NCI-H2227 treated with DMSO at 0.1 percent for 48 hours (cell line): Measurements from ENCODE around the gene TAF7.
A peak's percentile ranks its signal among the peaks of the same experiment; 100 is the strongest.
"Not testable (repeated sequence)": the region's sequence is repeated elsewhere in the genome, so short reads cannot be mapped to it uniquely, and the experiment has no call there.

Source experiments
- DNase-seq: peaks from one replicate; lab custom pipeline; 2025; lab: John Stamatoyannopoulos, UW

TAF7 gene

DNA sequence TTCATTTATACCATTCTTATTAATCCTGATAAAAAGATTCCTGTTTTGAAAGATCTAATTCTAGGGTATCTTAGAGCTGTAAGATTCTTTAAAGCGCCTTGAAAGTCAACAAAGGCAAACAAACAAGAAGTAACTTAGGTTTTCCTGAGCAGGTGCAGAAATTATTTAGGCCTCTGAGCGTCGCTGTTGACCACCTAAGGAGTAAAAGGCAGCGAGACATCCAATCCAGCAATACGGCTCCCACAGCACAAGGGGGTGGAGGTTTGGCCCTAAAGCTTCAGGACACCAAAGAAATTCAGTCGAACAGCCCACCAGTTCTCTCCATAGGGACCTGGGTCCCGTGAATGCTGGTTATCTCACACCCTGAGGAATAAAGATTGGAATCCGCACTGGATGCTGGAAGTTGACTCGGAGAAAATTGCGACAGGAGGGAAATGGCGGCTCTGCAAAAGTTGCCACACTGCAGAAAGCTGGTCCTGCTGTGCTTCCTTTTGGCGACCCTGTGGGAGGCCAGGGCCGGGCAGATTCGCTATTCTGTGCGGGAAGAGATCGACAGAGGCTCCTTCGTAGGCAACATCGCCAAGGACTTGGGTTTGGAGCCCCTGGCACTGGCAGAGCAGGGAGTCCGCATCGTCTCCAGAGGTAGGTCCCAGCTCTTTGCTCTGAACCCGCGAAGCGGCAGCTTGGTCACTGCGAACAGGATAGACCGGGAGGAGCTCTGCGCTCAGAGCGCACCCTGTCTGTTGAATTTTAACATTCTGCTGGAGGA is 18.1 kb upstream of the TAF7 start, which contains the start of gene PCDHGA2:
Gene PCDHGA2 (plus strand): TSS at position 223 of the 769 bp plus-strand sequence.
- peak; percentile 3 for DNase-seq

DNA sequence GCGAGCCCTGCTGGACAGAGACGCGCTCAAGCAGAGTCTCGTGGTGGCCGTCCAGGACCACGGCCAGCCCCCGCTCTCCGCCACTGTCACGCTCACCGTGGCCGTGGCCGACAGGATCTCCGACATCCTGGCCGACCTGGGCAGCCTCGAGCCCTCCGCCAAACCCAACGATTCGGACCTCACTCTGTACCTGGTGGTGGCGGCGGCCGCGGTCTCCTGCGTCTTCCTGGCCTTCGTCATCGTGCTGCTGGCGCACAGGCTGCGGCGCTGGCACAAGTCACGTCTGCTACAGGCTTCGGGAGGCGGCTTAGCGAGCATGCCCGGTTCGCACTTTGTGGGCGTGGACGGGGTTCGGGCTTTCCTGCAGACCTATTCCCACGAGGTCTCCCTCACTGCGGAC is 12.0 kb upstream of the TAF7 start:
- DNase-seq, result not testable (repeated sequence)

DNA sequence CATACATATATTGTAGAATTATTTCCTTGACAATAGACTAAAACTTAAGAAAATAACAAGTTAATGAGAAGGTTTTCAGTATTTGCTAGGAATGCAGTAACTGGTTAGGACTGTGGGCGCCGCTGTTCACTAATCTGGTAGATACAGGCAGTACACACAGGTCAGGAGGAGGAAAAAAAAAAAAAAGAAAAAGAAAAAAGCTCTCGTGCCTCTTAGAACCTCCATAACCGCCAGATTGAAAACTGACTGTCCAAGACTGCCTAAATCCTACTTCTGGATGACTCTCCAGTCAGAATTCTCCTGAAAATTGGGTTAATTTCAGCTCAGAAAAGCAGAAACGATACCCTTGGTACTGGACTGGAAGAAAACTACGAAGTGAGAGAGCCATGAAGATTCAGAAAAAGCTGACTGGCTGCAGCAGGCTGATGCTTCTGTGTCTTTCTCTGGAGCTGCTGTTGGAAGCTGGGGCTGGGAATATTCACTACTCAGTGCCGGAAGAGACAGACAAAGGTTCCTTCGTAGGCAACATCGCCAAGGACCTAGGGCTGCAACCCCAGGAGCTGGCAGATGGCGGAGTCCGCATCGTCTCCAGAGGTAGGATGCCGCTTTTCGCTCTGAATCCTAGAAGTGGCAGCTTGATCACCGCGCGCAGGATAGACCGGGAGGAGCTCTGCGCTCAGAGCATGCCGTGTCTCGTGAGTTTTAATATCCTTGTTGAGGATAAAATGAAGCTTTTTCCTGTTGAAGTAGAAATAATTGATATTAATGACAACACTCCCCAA is 9.9 kb upstream of the TAF7 start, which contains the start of gene PCDHGA1:
Gene PCDHGA1 (plus strand): TSS at position 216 of the 782 bp plus-strand sequence.
- no peak for DNase-seq

DNA sequence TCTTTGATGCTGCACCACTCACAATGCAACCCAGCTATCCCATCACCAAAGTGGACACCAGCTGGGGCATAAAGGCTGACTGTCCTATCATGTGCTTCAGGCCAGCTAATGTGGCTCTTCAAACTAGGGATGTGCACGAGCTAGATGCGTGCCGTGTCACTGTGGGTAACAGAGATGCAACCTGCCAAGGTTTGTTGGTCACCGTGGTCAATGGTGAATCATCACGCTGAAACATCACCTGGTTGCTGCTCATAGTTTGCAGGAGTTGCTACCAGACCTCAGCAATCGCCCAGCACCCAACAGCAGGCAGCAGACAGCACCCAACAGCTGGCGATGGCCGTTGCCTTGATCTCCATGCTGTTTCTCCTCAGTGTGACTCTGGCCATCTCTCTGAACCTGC is 7.6 kb upstream of the TAF7 start:
- DNase-seq, result no peak

DNA sequence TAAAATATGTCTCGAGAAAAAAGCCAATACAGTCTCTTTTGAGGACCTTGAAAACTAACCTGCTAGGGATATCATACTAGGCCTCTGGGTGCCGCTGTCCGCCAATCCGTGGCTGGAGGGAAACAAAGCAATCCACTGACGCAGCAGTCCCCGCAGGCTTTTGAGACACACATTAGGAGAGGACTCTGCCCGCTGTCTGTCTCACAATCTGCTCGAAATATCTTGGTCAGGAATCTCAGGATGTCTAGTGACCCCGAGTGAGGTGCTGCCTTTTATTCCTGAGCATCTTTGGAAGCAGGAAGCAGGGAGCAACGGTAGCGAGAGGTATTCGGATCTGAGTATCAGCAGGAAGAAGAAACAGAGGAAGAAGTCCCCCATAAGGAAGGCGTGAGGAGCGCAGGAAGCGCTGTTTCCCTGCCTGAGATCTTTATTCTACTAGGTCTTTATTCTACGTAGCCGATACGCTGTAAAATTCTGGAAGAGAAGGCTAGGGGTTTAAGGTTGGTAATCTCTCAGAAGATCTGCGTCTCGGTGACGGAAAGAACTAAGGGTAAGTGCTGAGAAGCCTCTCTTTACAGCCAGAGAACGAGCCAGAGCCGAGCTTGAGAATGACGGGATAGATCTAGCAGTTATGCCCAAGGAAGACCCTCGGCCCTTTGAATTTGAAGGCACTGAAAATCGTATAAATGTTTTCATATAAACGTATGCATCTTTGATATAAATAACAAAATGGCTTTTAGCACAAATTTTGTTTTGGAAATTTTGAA is 5.7 kb upstream of the TAF7 start:
- peak; percentile 28 for DNase-seq

DNA sequence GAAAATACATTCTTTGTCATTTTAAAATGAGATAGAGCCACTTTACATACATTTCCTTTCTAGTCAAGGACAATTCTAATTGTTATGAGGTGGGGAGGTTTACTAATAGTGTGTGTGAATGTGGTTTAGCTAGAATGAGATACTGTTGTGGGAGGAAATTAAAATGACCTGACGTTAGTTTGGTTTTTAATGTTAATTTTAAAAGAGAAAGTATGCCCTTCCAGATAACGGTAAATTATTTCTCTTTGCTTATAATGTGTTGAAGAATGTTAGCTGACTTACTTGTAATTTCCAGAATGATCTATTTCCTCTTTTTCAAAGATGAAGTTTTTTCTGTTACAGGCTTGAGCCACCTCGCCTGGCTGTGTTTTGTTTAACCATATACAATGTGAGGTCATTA is 1.7 kb upstream of the TAF7 start:
- no peak for DNase-seq

DNA sequence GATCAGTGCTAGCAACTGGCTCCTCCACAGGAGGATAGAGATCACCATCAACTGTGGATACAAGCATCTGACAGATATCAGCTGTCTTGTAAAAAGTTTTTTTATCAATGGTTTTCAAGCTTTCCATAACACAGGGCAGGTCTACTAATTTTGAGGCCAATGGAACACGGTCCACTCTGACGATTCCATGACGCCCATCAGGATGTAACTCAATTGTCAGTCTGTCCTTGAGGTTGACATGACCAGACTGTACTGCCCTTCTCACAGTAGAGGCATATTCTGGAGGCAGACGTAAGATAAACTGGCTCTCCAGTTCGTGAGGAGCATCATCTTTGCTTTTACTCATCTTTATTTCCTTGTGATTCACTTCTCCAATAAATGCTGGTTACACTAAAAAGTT is 885 bp downstream of the TAF7 start:
- DNase-seq, result no peak

DNA sequence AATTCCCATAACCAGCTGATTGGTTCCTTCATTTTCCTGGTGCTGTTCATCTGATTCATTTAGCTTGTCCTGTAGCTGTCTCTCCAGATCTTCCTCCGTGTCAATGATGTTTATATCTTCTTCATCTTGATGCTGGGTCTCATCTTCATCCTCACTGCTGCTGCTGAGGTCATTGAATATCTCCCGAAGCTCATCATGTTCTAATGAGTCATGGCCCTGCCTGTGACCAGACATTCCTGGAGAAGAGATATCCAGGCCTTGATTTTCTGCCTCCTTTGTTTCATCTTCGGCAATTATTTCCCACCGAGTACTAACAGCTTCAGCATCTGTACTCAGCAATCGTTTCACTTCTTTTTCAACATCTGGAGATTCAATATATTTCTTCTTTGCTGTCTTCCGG is 1.4 kb downstream of the TAF7 start:
- DNase-seq, result no peak

DNA sequence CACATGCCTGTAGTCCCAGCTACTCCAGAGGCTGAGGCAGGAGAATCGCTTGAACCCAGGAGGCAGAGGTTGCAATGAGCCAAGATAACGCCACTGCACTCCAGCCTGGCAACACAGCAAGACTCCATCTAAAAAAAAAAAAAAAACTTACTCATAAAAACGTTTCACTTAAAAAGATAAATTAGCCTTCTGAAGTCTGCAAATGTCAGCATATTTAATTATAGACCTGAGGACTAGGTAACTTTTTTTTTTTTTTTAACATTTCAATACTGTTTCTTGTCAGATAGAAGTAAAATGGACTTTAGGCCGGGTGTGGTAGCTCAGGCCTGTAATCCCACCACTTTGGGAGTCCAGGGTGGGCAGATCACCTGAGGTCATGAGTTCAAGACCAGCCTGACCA is 3.6 kb downstream of the TAF7 start:
- DNase-seq, result not testable (repeated sequence)

DNA sequence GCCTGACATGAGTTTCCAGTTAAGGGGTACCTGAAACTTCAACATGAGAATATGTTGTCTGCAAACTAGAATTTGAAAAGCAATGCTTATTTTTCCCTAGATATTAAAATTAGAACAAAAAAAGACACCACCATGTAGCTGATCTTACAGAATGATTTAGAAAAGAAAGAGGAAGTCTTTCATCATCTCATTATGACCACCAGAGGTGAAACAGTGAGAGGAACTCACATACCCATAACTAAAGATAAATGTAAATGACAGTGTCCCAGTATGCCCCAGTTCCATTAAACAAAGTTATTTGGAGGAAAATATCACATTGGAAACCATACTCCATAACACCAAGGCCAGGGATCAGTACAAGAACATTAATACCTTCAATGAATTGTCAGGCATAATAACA is 6.9 kb downstream of the TAF7 start:
- DNase-seq, result no peak

DNA sequence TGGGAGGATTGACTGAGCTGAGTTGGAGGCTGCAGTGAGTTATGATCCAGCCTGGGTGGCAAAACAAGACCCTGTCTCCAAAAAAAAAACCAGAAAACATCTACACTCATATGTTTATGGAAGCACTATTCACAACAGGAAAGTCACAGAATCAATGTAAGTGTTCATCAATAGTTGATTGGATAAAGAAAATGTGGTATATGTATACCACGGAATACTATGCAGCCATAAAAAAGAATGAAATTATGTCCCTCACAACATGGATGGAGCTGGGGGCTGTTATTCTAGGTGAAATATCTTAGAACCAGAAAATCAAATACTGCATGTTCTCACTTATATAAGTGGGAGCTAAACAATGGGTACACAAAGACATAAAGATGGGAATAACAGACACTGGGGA is 14.0 kb downstream of the TAF7 start:
- no peak for DNase-seq

DNA sequence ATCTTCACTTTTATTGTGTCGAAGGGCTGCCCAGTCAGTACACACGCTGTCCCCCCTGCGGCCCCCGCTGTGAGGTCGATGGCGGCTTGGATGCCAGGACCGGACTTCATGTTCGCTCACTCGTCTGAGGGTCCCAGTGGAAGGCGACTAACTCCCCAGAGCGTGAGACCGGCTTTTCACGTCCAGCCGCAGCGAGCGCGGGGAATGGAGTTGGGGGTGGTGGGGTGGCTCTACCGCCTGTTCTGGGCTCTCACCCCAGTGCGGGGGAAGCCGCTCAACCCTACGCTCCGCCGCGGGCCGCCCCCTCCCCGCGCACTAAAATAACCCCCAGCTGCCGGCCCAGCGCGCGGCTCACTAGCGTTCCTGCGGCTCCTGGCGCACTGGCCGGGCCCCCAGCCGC is 16.8 kb downstream of the TAF7 start, which contains the start of gene SLC25A2:
Gene SLC25A2 (minus strand): TSS at position 294 of the 400 bp plus-strand sequence. CDS start 184 bp downstream, at position 110.
- no peak for DNase-seq

DNA sequence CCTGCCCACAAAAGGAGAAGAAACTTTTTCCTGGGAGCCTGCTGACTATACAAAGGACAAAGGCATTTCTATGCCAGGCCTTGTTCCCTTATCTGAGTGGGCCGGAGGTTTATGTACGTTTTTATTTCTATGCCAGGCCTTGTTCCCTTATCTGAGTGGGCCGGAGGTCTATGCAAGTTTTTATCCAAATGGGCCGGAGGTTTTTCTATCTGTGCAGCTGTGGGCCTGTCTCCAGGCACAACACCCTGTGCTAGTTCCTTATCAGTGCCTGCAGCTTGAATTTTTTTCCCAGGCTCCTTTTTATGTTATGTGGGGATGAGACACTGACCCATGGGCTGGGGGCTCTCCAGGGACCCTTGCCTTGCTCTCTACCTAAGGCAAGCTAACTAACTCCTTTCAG is 22.2 kb downstream of the TAF7 start:
- no peak for DNase-seq

DNA sequence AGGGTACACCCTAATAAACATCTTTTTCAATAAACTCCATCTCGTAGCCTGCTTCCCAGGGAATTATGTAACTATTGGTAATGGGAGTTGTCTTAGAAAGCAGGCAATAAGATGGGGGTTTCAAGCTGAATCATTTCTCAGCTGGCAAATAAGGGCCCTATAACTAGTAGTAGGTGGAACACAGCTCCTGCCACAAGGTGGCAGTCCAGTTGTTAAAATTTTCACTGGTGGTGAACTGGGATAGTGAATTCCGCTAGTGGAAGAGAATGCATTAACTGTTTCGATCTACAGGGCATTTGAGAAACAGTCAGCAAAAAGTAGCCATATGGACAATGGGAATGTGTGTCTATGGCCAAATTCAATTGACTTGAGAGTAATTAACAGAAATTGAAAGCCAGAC is 47.7 kb downstream of the TAF7 start:
- no peak for DNase-seq

DNA sequence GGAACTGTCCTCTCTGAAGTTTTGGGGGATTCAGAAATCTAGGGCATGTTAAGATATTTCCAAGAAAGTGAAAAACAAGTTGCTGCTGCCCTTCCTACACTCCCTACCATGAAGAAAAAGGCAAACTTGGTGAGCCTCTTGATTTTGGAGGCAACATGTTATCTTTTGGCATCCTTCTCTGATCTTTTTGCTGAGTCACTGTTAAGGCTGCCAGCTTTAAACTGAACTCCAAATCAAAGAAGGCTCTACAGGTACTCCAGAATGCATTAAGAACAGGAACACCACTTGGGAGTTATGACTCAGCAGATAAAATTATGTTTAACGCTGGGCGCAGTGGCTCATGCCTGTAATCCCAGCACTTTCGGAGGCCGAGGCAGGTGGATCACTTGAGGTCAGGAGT is 51.4 kb downstream of the TAF7 start:
- DNase-seq, result no peak
